ENCODE data around the gene FOXN1.
"Not testable (repeated sequence)": the region's sequence is repeated elsewhere in the genome, so short reads cannot be mapped to it uniquely, and the experiment has no call there.

The FOXN1 gene

DNA sequence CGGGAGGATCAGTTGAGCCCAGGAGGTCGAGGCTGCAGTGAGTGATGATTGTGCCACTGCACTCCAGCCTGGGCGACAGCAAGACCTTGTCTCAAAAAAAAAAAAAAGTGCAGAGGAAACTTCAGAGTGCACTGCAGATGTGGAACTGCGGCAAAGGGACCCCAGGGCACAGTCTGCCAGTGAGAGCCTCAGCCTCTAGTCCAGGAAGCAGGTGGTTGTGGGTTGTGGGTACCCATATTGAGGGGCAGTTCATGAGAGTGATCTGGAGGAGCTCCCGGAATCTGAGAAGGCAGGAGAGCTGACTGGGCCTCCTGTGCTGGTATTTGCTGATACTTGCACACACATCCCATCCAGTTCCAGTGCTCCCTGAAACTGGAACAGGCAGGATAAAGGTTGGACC is 13.1 kb downstream of the FOXN1 start:
- CTCF ChIA-PET: interaction anchor here (0.6 to 3.5 kb wide), 8 partner anchors 10 to 25 kb away, joined by 3 to 19 read pairs (median 4); no protein-coding TSS in a partner anchor
- POLR2A ChIA-PET: interaction anchor here (0.6 to 1.6 kb wide), 2 partner anchors 16 to 266 kb away, joined by 4 to 7 read pairs; no protein-coding TSS in a partner anchor

DNA sequence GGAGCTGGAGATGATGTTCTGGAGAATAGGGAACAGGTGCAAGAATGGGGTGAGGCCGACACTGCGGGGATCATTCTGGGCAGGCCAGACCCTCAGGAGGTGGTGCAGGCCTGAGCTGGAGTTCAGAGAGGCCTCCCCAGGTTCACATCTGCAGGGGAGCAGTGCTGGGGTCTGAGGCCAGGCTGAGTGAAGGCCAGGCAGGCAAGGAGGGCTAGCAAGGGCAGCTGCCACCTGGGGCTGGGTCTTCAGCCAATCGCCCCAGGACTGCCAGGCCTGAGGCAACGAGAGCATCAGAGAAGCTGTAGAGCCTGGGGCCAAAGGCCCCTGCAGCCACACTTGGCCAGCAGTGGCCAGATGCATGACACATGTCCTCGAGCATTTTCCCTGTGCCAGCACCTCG is 14.5 kb downstream of the FOXN1 start:
- Histone ChIP-seq H3K27me3 (replicated peaks in 2 of 5; ENCODE audit: control insufficient read depth in 4 of 5, insufficient read depth in 5 of 5, low read length in 4 of 5) (no peaks in the 10 kb centered on the region), H3K36me3 (ENCODE audit: control insufficient read depth in 4 of 4, insufficient read depth in 4 of 4, low read length in 3 of 4) (no peaks in the 10 kb centered on the region), H3K4me1 (ENCODE audit: control extremely low read depth in 1 of 4, control insufficient read depth in 4 of 4, insufficient read depth in 4 of 4, low read length in 3 of 4) (peaks cover 0 to 26% (median 22%) of the 10 kb centered on the region in 4 experiments), H3K4me3 (ENCODE audit: control insufficient read depth in 1 of 7, extremely low read depth in 1 of 7, insufficient read depth in 4 of 7, low read depth in 2 of 7, low read length in 6 of 7) (no peak overlapping the region), H3K27ac (ENCODE audit: insufficient read depth in 1 of 2, low read depth in 1 of 2, low read length in 2 of 2, poor library complexity in 1 of 2, severe bottlenecking in 2 of 2) (no peak overlapping the region), H3K9me3 (ENCODE audit: control extremely low read depth in 1 of 5, control insufficient read depth in 4 of 5, insufficient read depth in 2 of 5, low read depth in 1 of 5, low read length in 4 of 5) (no peaks in the 10 kb centered on the region)
- CTCF ChIA-PET: interaction anchor here (0.7 to 3.5 kb wide), 6 partner anchors 20 to 93 kb away, joined by 3 to 19 read pairs (median 3); partner anchors contain the start of gene PIGS
- POLR2A ChIA-PET: no interaction called here
- 84% methylated on average over 6 of the region's 6 CpGs for WGBS (ENCODE audit: insufficient coverage)
- no peak for DNase-seq

More for the DNA sequence above, 13.1 kb downstream of the FOXN1 start:
- no peak overlapping the region for H3K4me3 ChIP-seq (ENCODE audit: control insufficient read depth in 1 of 7, extremely low read depth in 1 of 7, insufficient read depth in 4 of 7, low read depth in 2 of 7, low read length in 6 of 7)
- peaks cover 0 to 26% (median 22%) of the 10 kb centered on the region in 4 experiments for H3K4me1 ChIP-seq (ENCODE audit: control extremely low read depth in 1 of 4, control insufficient read depth in 4 of 4, insufficient read depth in 4 of 4, low read length in 3 of 4)
- H3K27me3 ChIP-seq (replicated peaks in 2 of 5; ENCODE audit: control insufficient read depth in 4 of 5, insufficient read depth in 5 of 5, low read length in 4 of 5): no peaks in the 10 kb centered on the region
- H3K36me3 ChIP-seq (ENCODE audit: control insufficient read depth in 4 of 4, insufficient read depth in 4 of 4, low read length in 3 of 4): no peaks in the 10 kb centered on the region
- no peaks in the 10 kb centered on the region for H3K9me3 ChIP-seq (ENCODE audit: control extremely low read depth in 1 of 5, control insufficient read depth in 4 of 5, insufficient read depth in 2 of 5, low read depth in 1 of 5, low read length in 4 of 5)
- peak; percentile 92 to 99 (median 99) for DNase-seq
- H3K27ac ChIP-seq (ENCODE audit: insufficient read depth in 1 of 2, low read depth in 1 of 2, low read length in 2 of 2, poor library complexity in 1 of 2, severe bottlenecking in 2 of 2): no peak overlapping the region
- 0% methylated on average over 4 of the region's 5 CpGs for whole genome bisulfite sequencing (ENCODE audit: insufficient coverage)

DNA sequence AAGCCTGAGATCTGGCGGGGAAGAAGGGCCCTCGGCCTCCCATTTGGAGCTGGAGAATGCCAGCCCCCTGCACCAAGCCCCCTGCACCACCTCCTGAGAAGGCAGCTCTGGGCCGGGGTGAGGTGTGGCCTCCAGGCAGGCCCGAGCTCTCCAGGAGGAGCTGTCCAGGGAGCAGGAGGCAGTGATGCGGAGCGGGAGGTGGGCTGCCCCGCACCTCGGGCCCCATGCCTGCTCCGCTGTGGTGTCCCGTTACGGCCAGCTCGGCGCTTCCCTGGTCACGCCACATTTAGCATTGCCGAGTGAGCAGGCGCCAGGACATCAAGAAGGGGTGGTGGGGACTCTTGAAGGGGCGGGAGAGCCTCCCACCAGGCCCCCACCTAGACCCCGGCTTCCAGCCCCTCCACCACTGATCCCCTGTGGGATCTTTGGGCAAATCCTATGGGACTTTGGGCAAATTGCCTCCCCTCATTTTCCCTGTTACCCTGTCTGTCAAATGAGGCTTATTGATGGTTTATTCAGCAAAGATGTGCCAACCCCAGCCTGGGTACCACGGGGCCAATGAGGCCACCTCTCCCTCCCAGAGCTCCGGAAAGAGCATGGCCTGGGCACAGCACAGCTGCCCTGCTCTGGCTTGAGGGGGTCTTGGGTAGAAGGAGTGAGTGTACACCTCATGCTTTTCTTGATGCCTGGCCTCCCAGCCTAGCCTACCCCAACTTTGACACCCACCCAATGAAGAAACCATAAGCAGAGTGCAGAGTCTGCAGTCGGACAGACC is 15.3 kb downstream of the FOXN1 start:
- POLR2A ChIA-PET: no interaction called here
- 96% methylated on average over 19 of the region's 21 CpGs for WGBS (ENCODE audit: insufficient coverage)

DNA sequence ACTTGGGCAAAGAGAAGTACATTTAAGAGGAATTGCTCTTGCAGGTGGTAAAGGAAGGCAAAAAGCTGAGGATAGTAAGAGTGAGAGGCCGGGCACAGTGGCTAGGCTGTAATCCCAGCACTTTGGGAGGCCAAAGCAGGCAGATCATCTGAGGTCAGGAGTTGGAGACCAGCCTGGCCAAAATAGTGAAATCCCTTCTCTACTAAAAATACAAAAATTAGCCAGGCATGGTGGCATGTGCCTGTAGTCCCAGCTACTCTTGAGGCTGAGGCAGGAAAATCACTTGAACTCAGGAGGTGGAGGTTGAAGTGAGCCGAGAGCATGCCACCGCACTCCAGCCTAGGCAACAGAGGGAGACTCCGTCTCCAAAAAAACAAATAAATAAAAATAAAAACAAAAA is 16.1 kb downstream of the FOXN1 start:
- H3K36me3 ChIP-seq (ENCODE audit: control insufficient read depth in 4 of 4, insufficient read depth in 4 of 4, low read length in 3 of 4); H3K27me3 ChIP-seq (replicated peaks in 2 of 5; ENCODE audit: control insufficient read depth in 4 of 5, insufficient read depth in 5 of 5, low read length in 4 of 5); H3K4me3 ChIP-seq (ENCODE audit: control insufficient read depth in 1 of 7, extremely low read depth in 1 of 7, insufficient read depth in 4 of 7, low read depth in 2 of 7, low read length in 6 of 7); H3K9me3 ChIP-seq (ENCODE audit: control extremely low read depth in 1 of 5, control insufficient read depth in 4 of 5, insufficient read depth in 2 of 5, low read depth in 1 of 5, low read length in 4 of 5); DNase-seq; H3K27ac ChIP-seq (ENCODE audit: insufficient read depth in 1 of 2, low read depth in 1 of 2, low read length in 2 of 2, poor library complexity in 1 of 2, severe bottlenecking in 2 of 2); POLR2A ChIA-PET: not testable (repeated sequence)
- peaks cover 0 to 26% (median 22%) of the 10 kb centered on the region in 4 experiments for H3K4me1 ChIP-seq (ENCODE audit: control extremely low read depth in 1 of 4, control insufficient read depth in 4 of 4, insufficient read depth in 4 of 4, low read length in 3 of 4)
- WGBS (ENCODE audit: insufficient coverage): 80% methylated on average over 1 of the region's 4 CpGs
- CTCF ChIA-PET: interaction anchor here (1.1 to 1.6 kb wide), 2 partner anchors 10 to 18 kb away, joined by 3 to 5 read pairs; no protein-coding TSS in a partner anchor

More for the DNA sequence above, 15.3 kb downstream of the FOXN1 start:
- no peak for DNase-seq
- Histone ChIP-seq H3K9me3 (ENCODE audit: control extremely low read depth in 1 of 5, control insufficient read depth in 4 of 5, insufficient read depth in 2 of 5, low read depth in 1 of 5, low read length in 4 of 5) (no peaks in the 10 kb centered on the region), H3K36me3 (ENCODE audit: control insufficient read depth in 4 of 4, insufficient read depth in 4 of 4, low read length in 3 of 4) (no peaks in the 10 kb centered on the region), H3K27me3 (replicated peaks in 2 of 5; ENCODE audit: control insufficient read depth in 4 of 5, insufficient read depth in 5 of 5, low read length in 4 of 5) (no peaks in the 10 kb centered on the region), H3K27ac (ENCODE audit: insufficient read depth in 1 of 2, low read depth in 1 of 2, low read length in 2 of 2, poor library complexity in 1 of 2, severe bottlenecking in 2 of 2) (no peak overlapping the region), H3K4me3 (ENCODE audit: control insufficient read depth in 1 of 7, extremely low read depth in 1 of 7, insufficient read depth in 4 of 7, low read depth in 2 of 7, low read length in 6 of 7) (no peak overlapping the region), H3K4me1 (ENCODE audit: control extremely low read depth in 1 of 4, control insufficient read depth in 4 of 4, insufficient read depth in 4 of 4, low read length in 3 of 4) (peaks cover 0 to 26% (median 22%) of the 10 kb centered on the region in 4 experiments)
- CTCF ChIA-PET: interaction anchor here (0.7 to 3.5 kb wide), 5 partner anchors 18 to 92 kb away, joined by 3 to 19 read pairs (median 3); no protein-coding TSS in a partner anchor

- ChIA-PET CTCF (interaction anchor here (1.1 to 1.6 kb wide), 2 partner anchors 11 to 17 kb away, joined by 3 to 5 read pairs; no protein-coding TSS in a partner anchor), POLR2A (no interaction called here)
- Histone ChIP-seq H3K4me3 (ENCODE audit: control insufficient read depth in 1 of 7, extremely low read depth in 1 of 7, insufficient read depth in 4 of 7, low read depth in 2 of 7, low read length in 6 of 7) (no peak overlapping the region), H3K9me3 (ENCODE audit: control extremely low read depth in 1 of 5, control insufficient read depth in 4 of 5, insufficient read depth in 2 of 5, low read depth in 1 of 5, low read length in 4 of 5) (no peaks in the 10 kb centered on the region), H3K27ac (ENCODE audit: insufficient read depth in 1 of 2, low read depth in 1 of 2, low read length in 2 of 2, poor library complexity in 1 of 2, severe bottlenecking in 2 of 2) (no peak overlapping the region), H3K27me3 (replicated peaks in 2 of 5; ENCODE audit: control insufficient read depth in 4 of 5, insufficient read depth in 5 of 5, low read length in 4 of 5) (no peaks in the 10 kb centered on the region), H3K4me1 (ENCODE audit: control extremely low read depth in 1 of 4, control insufficient read depth in 4 of 4, insufficient read depth in 4 of 4, low read length in 3 of 4) (peaks cover 0 to 23% (median 22%) of the 10 kb centered on the region in 4 experiments), H3K36me3 (ENCODE audit: control insufficient read depth in 4 of 4, insufficient read depth in 4 of 4, low read length in 3 of 4) (no peaks in the 10 kb centered on the region)
- WGBS (ENCODE audit: insufficient coverage): 98% methylated on average over 5 of the region's 6 CpGs
- DNase-seq: no peak
Measured at GRCh38 chr17:28523186-28523585, 17.0 kb downstream of the FOXN1 start.

DNA sequence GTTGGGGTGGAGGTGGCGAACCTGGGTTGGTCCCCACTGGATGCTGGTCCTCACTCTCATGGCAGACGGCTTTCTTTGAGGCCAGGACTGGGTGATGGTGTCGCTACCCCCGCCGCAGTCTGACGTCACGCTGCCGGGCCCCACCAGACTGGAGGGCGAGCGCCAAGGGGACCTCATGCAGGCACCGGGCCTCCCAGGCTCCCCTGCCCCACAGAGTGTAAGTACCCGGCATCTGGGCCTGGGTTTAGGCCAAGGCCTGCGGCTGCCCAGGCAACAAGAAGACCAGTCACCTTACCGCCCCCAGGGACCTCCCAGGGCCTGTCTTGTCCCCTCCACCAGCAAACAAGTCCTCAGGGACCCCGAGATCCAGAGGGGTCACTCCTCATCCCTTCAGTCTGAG is 17.7 kb downstream of the FOXN1 start:
- CTCF ChIA-PET: no interaction called here
- no peaks in the 10 kb centered on the region for H3K27me3 ChIP-seq (replicated peaks in 2 of 5; ENCODE audit: control insufficient read depth in 4 of 5, insufficient read depth in 5 of 5, low read length in 4 of 5)
- peaks cover 0 to 17% (median 15%) of the 10 kb centered on the region in 4 experiments for H3K4me1 ChIP-seq (ENCODE audit: control extremely low read depth in 1 of 4, control insufficient read depth in 4 of 4, insufficient read depth in 4 of 4, low read length in 3 of 4)
- POLR2A ChIA-PET: no interaction called here
- H3K36me3 ChIP-seq (ENCODE audit: control insufficient read depth in 4 of 4, insufficient read depth in 4 of 4, low read length in 3 of 4): no peaks in the 10 kb centered on the region
- H3K4me3 ChIP-seq (ENCODE audit: control insufficient read depth in 1 of 7, extremely low read depth in 1 of 7, insufficient read depth in 4 of 7, low read depth in 2 of 7, low read length in 6 of 7): no peak overlapping the region
- H3K9me3 ChIP-seq (ENCODE audit: control extremely low read depth in 1 of 5, control insufficient read depth in 4 of 5, insufficient read depth in 2 of 5, low read depth in 1 of 5, low read length in 4 of 5): no peaks in the 10 kb centered on the region
- no peak overlapping the region for H3K27ac ChIP-seq (ENCODE audit: insufficient read depth in 1 of 2, low read depth in 1 of 2, low read length in 2 of 2, poor library complexity in 1 of 2, severe bottlenecking in 2 of 2)
- no peak for DNase-seq
- 95% methylated on average over 15 of the region's 15 CpGs for WGBS (ENCODE audit: insufficient coverage)
